Activated CD4-positive, alpha-beta T cell treated with anti-CD3 and anti-CD28 coated beads, Interleukin-2, amount 10 ng/mL, durations not matched to agents 24 days and 14 days (primary cell): ENCODE measurements around the gene NFYA. TPM values are rescaled to one million over a fixed set of nuclear protein-coding genes. Genes with fewer than 3 reads are reported as not detected.

ENCODE experiments used
- DNase-seq: peaks from one replicate; pipeline ENCODE4 v3.0.0; 2022
- H3K27ac Mint-ChIP-seq: one replicate; pipeline ENCODE4 v1.8.0; 2022; ENCODE audit warnings: mild to moderate bottlenecking, mixed read lengths
- H3K27me3 Mint-ChIP-seq: one replicate; pipeline ENCODE4 v1.8.0; 2022; ENCODE audit warnings: mixed read lengths
- H3K36me3 Mint-ChIP-seq: one replicate; pipeline ENCODE4 v1.8.0; 2022; ENCODE audit warnings: low read depth, mild to moderate bottlenecking, mixed read lengths
- H3K4me1 Mint-ChIP-seq: one replicate; pipeline ENCODE4 v1.8.0; 2021; ENCODE audit warnings: mixed read lengths
- H3K4me3 Mint-ChIP-seq: one replicate; pipeline ENCODE4 v1.8.0; 2022; ENCODE audit warnings: mild to moderate bottlenecking, moderate library complexity, mixed read lengths
- H3K9me3 Mint-ChIP-seq: one replicate; pipeline ENCODE4 v1.8.0; 2021; ENCODE audit warnings: mixed read lengths
- intact Hi-C: fragments of 100-400 bp; cut with micrococcal nuclease; formaldehyde crosslinking; loops from one replicate; pipeline ENCODE4 v1.15.1; 2023
- total RNA-seq: library from RNA; stranded (reverse); gene quantifications from 2 replicates; pipeline ENCODE4 v1.2.3, GENCODE V29; 2022

The NFYA gene
- total RNA-seq, 1 donor from 2014 or later = 31.2 TPM

- intact Hi-C loops = no loop called here
- Mint-ChIP-seq H3K9me3 (no peaks in the 10 kb centered on the region), H3K27me3 (no peaks in the 10 kb centered on the region), H3K27ac (no peak overlapping the region), H3K4me3 (no peak overlapping the region), H3K4me1 (no peaks in the 10 kb centered on the region), H3K36me3 (peaks cover 5% of the 10 kb centered on the region)
- DNase-seq = no peak
Observed at GRCh38 chr6:41125282-41125681, 52.5 kb downstream of the NFYA start.

GRCh38 chr6:41132254-41132653, 59.5 kb downstream of the NFYA start:
- no peak overlapping the region for H3K27ac Mint-ChIP-seq
- no peak for DNase-seq
- intact Hi-C loops = no loop called here
- H3K4me1 Mint-ChIP-seq = no peaks in the 10 kb centered on the region
- peaks cover 5% of the 10 kb centered on the region for H3K36me3 Mint-ChIP-seq
- no peak overlapping the region for H3K4me3 Mint-ChIP-seq
- no peaks in the 10 kb centered on the region for H3K9me3 Mint-ChIP-seq
- no peaks in the 10 kb centered on the region for H3K27me3 Mint-ChIP-seq

GRCh38 chr6:41135062-41135832, 62.5 kb downstream of the NFYA start:
- no peak for DNase-seq
- H3K27ac Mint-ChIP-seq = no peak overlapping the region
- H3K27me3 Mint-ChIP-seq = no peaks in the 10 kb centered on the region
- H3K9me3 Mint-ChIP-seq = no peaks in the 10 kb centered on the region
- no peak overlapping the region for H3K4me3 Mint-ChIP-seq
- peaks cover 2% of the 10 kb centered on the region for H3K36me3 Mint-ChIP-seq
- H3K4me1 Mint-ChIP-seq = no peaks in the 10 kb centered on the region
- intact Hi-C loops = no loop called here

- Mint-ChIP-seq H3K9me3 (no peaks in the 10 kb centered on the region), H3K4me1 (no peaks in the 10 kb centered on the region), H3K4me3 (no peak overlapping the region), H3K27ac (no peak overlapping the region), H3K36me3 (peaks cover 4% of the 10 kb centered on the region), H3K27me3 (no peaks in the 10 kb centered on the region)
- no peak for DNase-seq
- intact Hi-C loops = no loop called here
Observed at GRCh38 chr6:41136911-41137310, 64.1 kb downstream of the NFYA start.

- DNase-seq = no peak
- Mint-ChIP-seq H3K36me3 (peaks cover 5% of the 10 kb centered on the region), H3K27ac (no peak overlapping the region), H3K4me3 (peak overlapping the region; percentile 33), H3K4me1 (peaks cover 20% of the 10 kb centered on the region), H3K27me3 (no peaks in the 10 kb centered on the region), H3K9me3 (no peaks in the 10 kb centered on the region)
- intact Hi-C loops = no loop called here
Observed at GRCh38 chr6:41147917-41148316, 75.1 kb downstream of the NFYA start.

Other genes starting within 250 kb of the NFYA start
- 0.88 and 1.2 TPM in 2 replicates for gene UNC5CL, start 33.8 kb upstream of the NFYA start, total RNA-seq
- gene TSPO2, start 30.5 kb upstream of the NFYA start, total RNA-seq = not detected in 2 replicates
- gene APOBEC2, start 19.8 kb upstream of the NFYA start, total RNA-seq = not detected in 2 replicates
- gene OARD1, start 618 bp upstream of the NFYA start, total RNA-seq = 30.7 and 31.7 TPM in 2 replicates
- not detected in 2 replicates for gene TREML1, start 81.4 kb downstream of the NFYA start, total RNA-seq
- gene TREM2, start 90.1 kb downstream of the NFYA start, total RNA-seq = not detected in 2 replicates
- gene TREML2, start 128.2 kb downstream of the NFYA start, total RNA-seq = 3.5 TPM in 2 replicates
- not detected in 2 replicates for gene TREML4, start 155.4 kb downstream of the NFYA start, total RNA-seq
- 0.43 TPM in 1 of 2 replicates, not detected in the other for gene TREM1, start 213.7 kb downstream of the NFYA start, total RNA-seq